Nephron (organoid): ENCODE results near the gene SPON1.

Experiments
- H3K27ac Mint-ChIP-seq, 3 experiments: 2 replicates each; pipeline ENCODE4 v1.8.0; 2020; ENCODE audit warnings: mixed read lengths in 3 of 3, mild to moderate bottlenecking in 2 of 3, moderate library complexity in 1 of 3
- H3K27me3 Mint-ChIP-seq: 2 replicates; pipeline ENCODE4 v1.8.0; 2021; ENCODE audit warnings: low read depth, mild to moderate bottlenecking, moderate library complexity, mixed read lengths
- H3K36me3 Mint-ChIP-seq: 2 replicates; pipeline ENCODE4 v1.8.0; 2020; ENCODE audit warnings: low read depth, mixed read lengths
- H3K4me1 Mint-ChIP-seq: 2 replicates; pipeline ENCODE4 v1.8.0; 2020; ENCODE audit warnings: mixed read lengths
- H3K4me3 Mint-ChIP-seq, 3 experiments: 2 replicates each; pipeline ENCODE4 v1.8.0; 2020; ENCODE audit warnings: mild to moderate bottlenecking in 3 of 3, mixed read lengths in 3 of 3, moderate library complexity in 2 of 3
- H3K9me3 Mint-ChIP-seq: 2 replicates; pipeline ENCODE4 v1.8.0; 2020; ENCODE audit warnings: mixed read lengths
- TF ChIP-seq, protein P1 (sequence below), 3 experiments: fragments of 200-600 bp; sonication (generic); IDR thresholded peaks; one replicate each; pipeline ENCODE4 v1.5.0; 2021; ENCODE audit warnings: antibody characterized with exemption in 3 of 3; ENCODE audit not compliant: unreplicated experiment in 3 of 3

SPON1 gene

DNA sequence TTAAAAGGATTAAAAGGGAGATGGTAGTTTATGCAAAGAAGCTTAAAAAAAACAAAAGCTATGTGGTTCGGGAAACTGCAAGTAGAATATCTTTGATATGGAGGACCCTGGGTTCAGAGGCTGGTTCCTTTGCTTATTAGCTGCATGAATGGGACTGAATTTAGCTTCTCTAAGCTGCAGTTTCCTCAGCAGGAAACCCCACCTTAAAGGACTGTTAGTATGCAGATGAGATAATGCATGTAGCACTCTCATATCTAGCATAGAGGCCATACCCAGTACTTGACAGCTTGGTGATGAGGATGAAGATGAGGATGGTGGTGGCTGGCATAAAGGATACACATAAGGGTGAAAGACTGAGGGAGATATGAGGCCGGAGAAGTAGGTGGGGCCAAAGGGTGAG, 261.9 kb downstream of the SPON1 start:
- Mint-ChIP-seq H3K9me3 (peaks cover 5% of the 10 kb centered on the region), H3K36me3 (peaks cover 11% of the 10 kb centered on the region), H3K4me3 (no peak overlapping the region), H3K27me3 (peaks cover 11% of the 10 kb centered on the region), H3K4me1 (no peaks in the 10 kb centered on the region), H3K27ac (no peak overlapping the region)
- TF ChIP-seq, protein P1, sequence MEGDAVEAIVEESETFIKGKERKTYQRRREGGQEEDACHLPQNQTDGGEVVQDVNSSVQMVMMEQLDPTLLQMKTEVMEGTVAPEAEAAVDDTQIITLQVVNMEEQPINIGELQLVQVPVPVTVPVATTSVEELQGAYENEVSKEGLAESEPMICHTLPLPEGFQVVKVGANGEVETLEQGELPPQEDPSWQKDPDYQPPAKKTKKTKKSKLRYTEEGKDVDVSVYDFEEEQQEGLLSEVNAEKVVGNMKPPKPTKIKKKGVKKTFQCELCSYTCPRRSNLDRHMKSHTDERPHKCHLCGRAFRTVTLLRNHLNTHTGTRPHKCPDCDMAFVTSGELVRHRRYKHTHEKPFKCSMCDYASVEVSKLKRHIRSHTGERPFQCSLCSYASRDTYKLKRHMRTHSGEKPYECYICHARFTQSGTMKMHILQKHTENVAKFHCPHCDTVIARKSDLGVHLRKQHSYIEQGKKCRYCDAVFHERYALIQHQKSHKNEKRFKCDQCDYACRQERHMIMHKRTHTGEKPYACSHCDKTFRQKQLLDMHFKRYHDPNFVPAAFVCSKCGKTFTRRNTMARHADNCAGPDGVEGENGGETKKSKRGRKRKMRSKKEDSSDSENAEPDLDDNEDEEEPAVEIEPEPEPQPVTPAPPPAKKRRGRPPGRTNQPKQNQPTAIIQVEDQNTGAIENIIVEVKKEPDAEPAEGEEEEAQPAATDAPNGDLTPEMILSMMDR (IDR thresholded peaks at IDR 0.05; ENCODE audit: unreplicated experiment in 3 of 3) = no peak

DNA sequence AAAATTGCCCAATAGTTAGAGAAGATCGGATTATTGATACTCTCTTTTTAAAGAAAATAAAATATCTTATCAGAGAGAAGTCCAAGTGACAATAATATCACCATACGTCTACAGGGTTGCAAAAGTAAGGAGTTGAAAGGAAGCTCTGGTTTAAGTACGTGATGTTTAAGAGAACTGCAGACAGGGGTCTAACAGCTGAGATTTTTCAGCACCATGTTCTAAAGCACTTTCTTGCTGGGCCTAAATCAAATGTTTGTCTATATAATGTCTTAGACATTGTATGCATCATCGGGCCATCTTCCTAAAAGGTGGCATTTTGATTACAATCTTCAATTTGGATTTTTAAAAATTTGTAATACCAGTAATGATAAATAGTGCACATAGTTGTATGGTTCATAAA, 263.1 kb downstream of the SPON1 start:
- H3K27ac Mint-ChIP-seq = no peak overlapping the region
- peaks cover 5% of the 10 kb centered on the region for H3K9me3 Mint-ChIP-seq

DNA sequence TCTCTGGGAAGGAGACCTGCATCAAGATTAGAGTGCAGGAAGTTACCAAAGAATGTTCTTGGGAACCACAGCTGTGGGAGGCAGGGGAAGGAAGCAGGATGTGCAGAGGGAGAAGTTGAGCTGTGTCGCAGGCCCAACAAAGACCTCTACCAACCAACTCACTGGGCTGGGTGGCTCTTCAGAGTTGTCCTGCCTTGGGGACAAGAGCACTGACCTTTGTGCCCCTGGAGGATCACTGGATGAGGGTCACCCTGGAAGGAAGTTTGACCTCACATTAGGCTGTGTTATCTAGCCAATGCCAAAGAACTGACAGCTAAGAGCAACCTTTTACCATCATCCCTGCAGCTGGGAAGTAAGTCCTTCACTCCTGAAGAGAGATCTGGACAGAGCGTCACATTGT, 265.8 kb downstream of the SPON1 start:
- Mint-ChIP-seq H3K36me3 (peaks cover 8% of the 10 kb centered on the region), H3K27me3 (peaks cover 35% of the 10 kb centered on the region), H3K9me3 (peaks cover 5% of the 10 kb centered on the region), H3K4me1 (no peaks in the 10 kb centered on the region), H3K4me3 (no peak overlapping the region), H3K27ac (no peak overlapping the region)
- TF ChIP-seq, protein P1 (IDR thresholded peaks at IDR 0.05; ENCODE audit: unreplicated experiment in 3 of 3) = no peak

More for the DNA sequence above, 263.1 kb downstream of the SPON1 start:
- TF ChIP-seq, protein P1 (IDR thresholded peaks at IDR 0.05; ENCODE audit: unreplicated experiment in 3 of 3) = no peak
- Mint-ChIP-seq H3K4me1 (no peaks in the 10 kb centered on the region), H3K27me3 (peaks cover 24% of the 10 kb centered on the region), H3K4me3 (no peak overlapping the region), H3K36me3 (peaks cover 11% of the 10 kb centered on the region)

DNA sequence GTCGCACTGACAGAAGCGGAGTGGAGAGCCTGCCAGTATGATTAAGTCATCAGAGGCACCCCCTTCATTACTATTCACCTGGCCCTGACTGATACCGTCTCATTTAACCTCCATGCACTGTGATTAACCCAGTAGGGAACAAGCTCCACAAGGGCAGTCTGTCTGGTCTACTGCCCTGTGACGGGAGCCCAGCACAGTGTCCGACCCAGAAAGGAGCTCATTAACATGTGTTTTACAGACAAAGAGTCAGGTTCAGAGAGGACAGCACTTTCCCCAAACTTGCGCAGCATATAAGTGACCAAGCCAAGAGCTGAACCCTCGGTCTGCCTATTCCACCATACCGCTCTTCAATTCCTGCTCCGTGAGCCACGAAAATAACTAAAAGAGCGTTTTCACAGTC, 266.9 kb downstream of the SPON1 start:
- Mint-ChIP-seq H3K9me3 (peaks cover 5% of the 10 kb centered on the region), H3K36me3 (peaks cover 8% of the 10 kb centered on the region), H3K4me3 (no peak overlapping the region), H3K27ac (peak overlapping the region in 1 of 3 experiments; percentile 29), H3K4me1 (no peaks in the 10 kb centered on the region), H3K27me3 (peaks cover 35% of the 10 kb centered on the region)
- TF ChIP-seq, protein P1 (IDR thresholded peaks at IDR 0.05; ENCODE audit: unreplicated experiment in 3 of 3) = no peak

DNA sequence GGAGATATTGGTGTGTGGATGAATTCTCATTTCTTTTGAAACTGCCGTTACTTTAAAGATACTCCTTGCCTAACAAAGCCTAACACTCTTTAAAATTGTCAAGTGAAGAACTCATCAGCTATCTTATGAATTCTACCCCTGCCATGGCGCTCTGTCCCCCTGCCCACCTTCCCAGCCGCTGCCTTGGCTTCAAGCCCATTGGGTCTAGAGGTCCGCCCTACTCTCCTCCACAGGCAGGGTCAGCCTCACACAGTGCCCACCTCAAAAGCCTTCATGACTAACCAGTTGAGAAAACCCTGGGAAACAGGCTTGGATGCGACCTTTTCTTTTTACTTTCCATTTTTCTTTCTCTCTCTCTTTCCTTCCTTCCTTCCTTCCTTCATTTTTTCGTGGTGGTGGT, 267.9 kb downstream of the SPON1 start:
- Mint-ChIP-seq H3K4me3 (no peak overlapping the region), H3K27ac (peak overlapping the region in 1 of 3 experiments; percentile 39), H3K4me1 (no peaks in the 10 kb centered on the region), H3K9me3 (peaks cover 5% of the 10 kb centered on the region), H3K27me3 (peaks cover 41% of the 10 kb centered on the region), H3K36me3 (peaks cover 8% of the 10 kb centered on the region)
- TF ChIP-seq, protein P1 (IDR thresholded peaks at IDR 0.05; ENCODE audit: unreplicated experiment in 3 of 3) = no peak

DNA sequence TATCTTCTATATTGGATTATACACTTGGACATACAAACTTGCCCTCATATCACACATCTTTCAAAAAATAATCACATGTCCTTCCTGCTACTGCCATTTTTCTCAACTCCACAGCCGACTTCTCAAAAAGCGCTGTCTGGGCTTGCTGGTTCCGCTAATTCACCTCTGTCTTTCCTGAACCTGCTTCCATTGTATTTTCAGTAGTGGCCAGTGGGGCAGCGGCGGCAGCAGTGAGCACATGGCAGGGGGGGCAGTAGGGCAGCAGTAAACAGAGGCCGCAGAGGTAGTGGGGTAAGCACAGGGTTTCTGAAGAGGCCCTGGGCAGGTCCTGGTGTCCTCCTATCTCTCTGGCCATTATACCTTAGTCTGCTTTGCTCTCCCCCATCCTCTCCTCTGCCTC, 270.1 kb downstream of the SPON1 start:
- Mint-ChIP-seq H3K9me3 (no peaks in the 10 kb centered on the region), H3K36me3 (no peaks in the 10 kb centered on the region), H3K4me3 (no peak overlapping the region), H3K27ac (no peak overlapping the region), H3K4me1 (no peaks in the 10 kb centered on the region), H3K27me3 (peaks cover 49% of the 10 kb centered on the region)
- TF ChIP-seq, protein P1 (IDR thresholded peaks at IDR 0.05; ENCODE audit: unreplicated experiment in 3 of 3) = no peak
